HEK293T (cell line): ENCODE measurements around the gene CDHR5.

Experiments used
- CTCF ChIA-PET: fragments of 350-600 bp; formaldehyde crosslinking; extraction: SDS; loops from one replicate; lab custom pipeline; 2021; ENCODE audit warnings: antibody characterized with exemption, inconsistent platforms; lab: Yijun Ruan, JAX
- POLR2A ChIA-PET: fragments of 350-600 bp; formaldehyde crosslinking; extraction: SDS; loops from one replicate; lab custom pipeline; 2020; ENCODE audit warnings: antibody characterized with exemption, inconsistent platforms; lab: Yijun Ruan, JAX
- DNase-seq: peaks from one replicate; pipeline ENCODE4 v3.0.0; 2012; ENCODE audit warnings: mixed read lengths; ENCODE audit errors: extremely low spot score
- ARNT ChIP-seq: fragments of 450-650 bp; IDR thresholded peaks from 2 replicates; pipeline ENCODE4 v1.6.1; 2017; ENCODE audit warnings: mild to moderate bottlenecking
- BHLHE40 ChIP-seq: fragments of 450-650 bp; IDR thresholded peaks from 2 replicates; pipeline ENCODE4 v1.6.1; 2016; ENCODE audit warnings: mild to moderate bottlenecking, moderate library complexity, borderline replicate concordance
- CTBP1 ChIP-seq: fragments of 450-650 bp; IDR thresholded peaks from 2 replicates; pipeline ENCODE4 v1.6.1; 2016; ENCODE audit warnings: borderline replicate concordance
- ELF4 ChIP-seq: fragments of 450-650 bp; IDR thresholded peaks from 2 replicates; pipeline ENCODE4 v1.6.1; 2017; ENCODE audit warnings: antibody characterized with exemption
- FOXA1 ChIP-seq: fragments of 450-650 bp; IDR thresholded peaks from 2 replicates; pipeline ENCODE4 v1.6.1; 2016; ENCODE audit warnings: mild to moderate bottlenecking
- FOXK2 ChIP-seq: fragments of 450-650 bp; IDR thresholded peaks from 2 replicates; pipeline ENCODE4 v1.6.1; 2016; ENCODE audit warnings: mild to moderate bottlenecking
- FOXM1 ChIP-seq: fragments of 450-650 bp; IDR thresholded peaks from 2 replicates; pipeline ENCODE4 v1.6.1; 2017; ENCODE audit warnings: mild to moderate bottlenecking, borderline replicate concordance
- HDGF ChIP-seq: fragments of 450-650 bp; IDR thresholded peaks from 2 replicates; pipeline ENCODE4 v1.6.1; 2017; ENCODE audit warnings: antibody characterized with exemption, borderline replicate concordance
- L3MBTL2 ChIP-seq: fragments of 450-650 bp; conservative IDR thresholded peaks from 2 replicates; pipeline ENCODE4 v1.6.1; 2016; ENCODE audit warnings: mild to moderate bottlenecking
- LEF1 ChIP-seq: fragments of 450-650 bp; IDR thresholded peaks from 2 replicates; pipeline ENCODE4 v1.6.1; 2017; ENCODE audit warnings: mild to moderate bottlenecking, borderline replicate concordance
- NFRKB ChIP-seq: fragments of 450-650 bp; IDR thresholded peaks from 2 replicates; pipeline ENCODE4 v1.6.1; 2016; ENCODE audit warnings: mild to moderate bottlenecking, moderate library complexity
- PKNOX1 ChIP-seq: fragments of 450-650 bp; IDR thresholded peaks from 2 replicates; pipeline ENCODE4 v1.6.1; 2016
- SP1 ChIP-seq: fragments of 450-650 bp; IDR thresholded peaks from 2 replicates; pipeline ENCODE4 v1.6.1; 2017
- SUZ12 ChIP-seq: fragments of 450-650 bp; IDR thresholded peaks from 2 replicates; pipeline ENCODE4 v1.6.1; 2016; ENCODE audit warnings: mild to moderate bottlenecking
- TARDBP ChIP-seq: fragments of 450-650 bp; IDR thresholded peaks from 2 replicates; pipeline ENCODE4 v1.6.1; 2016
- ZNF384 ChIP-seq: fragments of 450-650 bp; IDR thresholded peaks from 2 replicates; pipeline ENCODE4 v1.6.1; 2016

Gene CDHR5

GRCh38 chr11:665062-665703 lies 40.4 kb upstream of the CDHR5 start:
- CTCF ChIA-PET = no interaction called here
- TF ChIP-seq LEF1 (no peak), TARDBP (no peak), CTBP1 (no peak), SUZ12 (no peak), L3MBTL2 (no peak), PKNOX1 (no peak), BHLHE40 (no peak), ARNT (no peak), ELF4 (no peak), FOXK2 (no peak), ZNF384 (no peak), NFRKB (no peak), FOXM1 (no peak), FOXA1 (no peak), HDGF (no peak), SP1 (no peak)
- POLR2A ChIA-PET = no interaction called here
- no peak for DNase-seq

- POLR2A ChIA-PET = no interaction called here
- CTCF ChIA-PET = interaction anchor here (0.6 kb wide), 1 partner anchor 82 kb away, joined by 4 read pairs; no protein-coding TSS in a partner anchor
- TF ChIP-seq SP1 (no peak), PKNOX1 (no peak), SUZ12 (no peak), FOXA1 (no peak), HDGF (no peak), CTBP1 (no peak), L3MBTL2 (no peak), BHLHE40 (no peak)
- DNase-seq = peak; percentile 70
Observed at GRCh38 chr11:662689-663274, 38.0 kb upstream of the CDHR5 start.

GRCh38 chr11:660681-661444 lies 36.1 kb upstream of the CDHR5 start:
- TF ChIP-seq ARNT (no peak), HDGF (no peak), L3MBTL2 (no peak), TARDBP (no peak), ELF4 (no peak), FOXA1 (no peak), SUZ12 (no peak), ZNF384 (no peak), FOXK2 (no peak), SP1 (no peak), BHLHE40 (no peak), FOXM1 (no peak), PKNOX1 (no peak), CTBP1 (no peak), LEF1 (no peak), NFRKB (no peak)
- no peak for DNase-seq
- ChIA-PET CTCF (interaction anchor here (0.6 kb wide), 1 partner anchor 64 kb away, joined by 3 read pairs; no protein-coding TSS in a partner anchor), POLR2A (no interaction called here)

- POLR2A ChIA-PET = no interaction called here
- no peak for TF ChIP-seq FOXM1
- no peak for TF ChIP-seq ELF4
- no peak for TF ChIP-seq FOXA1
- no peak for TF ChIP-seq SUZ12
- no peak for TF ChIP-seq HDGF
- no peak for TF ChIP-seq FOXK2
- no peak for TF ChIP-seq PKNOX1
- TF ChIP-seq L3MBTL2 = no peak
- TF ChIP-seq NFRKB = no peak
- no peak for TF ChIP-seq CTBP1
- no peak for DNase-seq
- CTCF ChIA-PET = no interaction called here
Observed at GRCh38 chr11:660281-660680, 35.5 kb upstream of the CDHR5 start.

- ChIA-PET POLR2A (no interaction called here), CTCF (no interaction called here)
- TF ChIP-seq FOXM1 (no peak), SUZ12 (no peak), L3MBTL2 (no peak), CTBP1 (no peak), ZNF384 (no peak), LEF1 (no peak), TARDBP (no peak), FOXK2 (no peak), BHLHE40 (no peak), HDGF (no peak), SP1 (no peak), ELF4 (no peak), ARNT (no peak), PKNOX1 (no peak), NFRKB (no peak), FOXA1 (no peak)
- DNase-seq = no peak
Observed at GRCh38 chr11:659532-660085, 34.9 kb upstream of the CDHR5 start.
